D721Med (cell line): Measurements from ENCODE around the gene SH3PXD2A.
A peak's percentile ranks its signal among the peaks of the same experiment; 100 is the strongest.

Experiments
- DNase-seq: peaks from one replicate; pipeline ENCODE4 v3.0.0; 2011; ENCODE audit warnings: low spot score; ENCODE audit not compliant: insufficient read length
- FAIRE-seq: peaks from 2 replicates; lab custom pipeline; 2011; peaks lifted over from hg19 to GRCh38; lab: Jason Lieb, UNC
- TF ChIP-seq, protein P1 (sequence below): IDR thresholded peaks from 2 replicates; pipeline ENCODE4 v1.5.1; 2012; ENCODE audit warnings: mild to moderate bottlenecking, control low read depth; ENCODE audit not compliant: insufficient read depth; ENCODE audit errors: missing control alignments

Gene SH3PXD2A, protein sequence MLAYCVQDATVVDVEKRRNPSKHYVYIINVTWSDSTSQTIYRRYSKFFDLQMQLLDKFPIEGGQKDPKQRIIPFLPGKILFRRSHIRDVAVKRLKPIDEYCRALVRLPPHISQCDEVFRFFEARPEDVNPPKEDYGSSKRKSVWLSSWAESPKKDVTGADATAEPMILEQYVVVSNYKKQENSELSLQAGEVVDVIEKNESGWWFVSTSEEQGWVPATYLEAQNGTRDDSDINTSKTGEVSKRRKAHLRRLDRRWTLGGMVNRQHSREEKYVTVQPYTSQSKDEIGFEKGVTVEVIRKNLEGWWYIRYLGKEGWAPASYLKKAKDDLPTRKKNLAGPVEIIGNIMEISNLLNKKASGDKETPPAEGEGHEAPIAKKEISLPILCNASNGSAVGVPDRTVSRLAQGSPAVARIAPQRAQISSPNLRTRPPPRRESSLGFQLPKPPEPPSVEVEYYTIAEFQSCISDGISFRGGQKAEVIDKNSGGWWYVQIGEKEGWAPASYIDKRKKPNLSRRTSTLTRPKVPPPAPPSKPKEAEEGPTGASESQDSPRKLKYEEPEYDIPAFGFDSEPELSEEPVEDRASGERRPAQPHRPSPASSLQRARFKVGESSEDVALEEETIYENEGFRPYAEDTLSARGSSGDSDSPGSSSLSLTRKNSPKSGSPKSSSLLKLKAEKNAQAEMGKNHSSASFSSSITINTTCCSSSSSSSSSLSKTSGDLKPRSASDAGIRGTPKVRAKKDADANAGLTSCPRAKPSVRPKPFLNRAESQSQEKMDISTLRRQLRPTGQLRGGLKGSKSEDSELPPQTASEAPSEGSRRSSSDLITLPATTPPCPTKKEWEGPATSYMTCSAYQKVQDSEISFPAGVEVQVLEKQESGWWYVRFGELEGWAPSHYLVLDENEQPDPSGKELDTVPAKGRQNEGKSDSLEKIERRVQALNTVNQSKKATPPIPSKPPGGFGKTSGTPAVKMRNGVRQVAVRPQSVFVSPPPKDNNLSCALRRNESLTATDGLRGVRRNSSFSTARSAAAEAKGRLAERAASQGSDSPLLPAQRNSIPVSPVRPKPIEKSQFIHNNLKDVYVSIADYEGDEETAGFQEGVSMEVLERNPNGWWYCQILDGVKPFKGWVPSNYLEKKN

DNA sequence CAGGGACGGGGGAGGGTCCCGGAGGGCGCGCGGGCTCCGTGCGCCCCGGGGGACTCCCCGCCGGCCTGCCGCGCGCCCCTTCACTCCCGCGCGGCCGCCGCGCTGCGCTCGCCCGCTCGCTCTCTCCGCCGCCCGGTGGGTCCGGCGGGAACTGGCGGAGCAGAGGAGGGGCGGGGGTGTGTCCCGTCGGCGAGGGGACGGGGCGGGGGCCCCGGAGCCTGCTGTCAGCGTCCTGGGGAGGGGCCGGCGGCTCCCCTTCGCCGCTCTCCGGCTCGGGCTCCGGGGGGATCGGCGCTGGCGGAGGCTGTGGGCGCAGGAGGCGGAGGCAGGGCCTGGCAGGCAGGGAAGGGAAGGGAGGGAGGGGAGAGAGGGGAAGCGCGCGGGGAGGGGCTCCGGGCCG, at the start of gene SH3PXD2A:
Gene SH3PXD2A, minus strand, starts transcription at position 153 of the 400 bp plus-strand sequence. CDS start 310 bp downstream, outside the sequence.
- DNase-seq: peak; percentile 48
- TF ChIP-seq, protein P1, sequence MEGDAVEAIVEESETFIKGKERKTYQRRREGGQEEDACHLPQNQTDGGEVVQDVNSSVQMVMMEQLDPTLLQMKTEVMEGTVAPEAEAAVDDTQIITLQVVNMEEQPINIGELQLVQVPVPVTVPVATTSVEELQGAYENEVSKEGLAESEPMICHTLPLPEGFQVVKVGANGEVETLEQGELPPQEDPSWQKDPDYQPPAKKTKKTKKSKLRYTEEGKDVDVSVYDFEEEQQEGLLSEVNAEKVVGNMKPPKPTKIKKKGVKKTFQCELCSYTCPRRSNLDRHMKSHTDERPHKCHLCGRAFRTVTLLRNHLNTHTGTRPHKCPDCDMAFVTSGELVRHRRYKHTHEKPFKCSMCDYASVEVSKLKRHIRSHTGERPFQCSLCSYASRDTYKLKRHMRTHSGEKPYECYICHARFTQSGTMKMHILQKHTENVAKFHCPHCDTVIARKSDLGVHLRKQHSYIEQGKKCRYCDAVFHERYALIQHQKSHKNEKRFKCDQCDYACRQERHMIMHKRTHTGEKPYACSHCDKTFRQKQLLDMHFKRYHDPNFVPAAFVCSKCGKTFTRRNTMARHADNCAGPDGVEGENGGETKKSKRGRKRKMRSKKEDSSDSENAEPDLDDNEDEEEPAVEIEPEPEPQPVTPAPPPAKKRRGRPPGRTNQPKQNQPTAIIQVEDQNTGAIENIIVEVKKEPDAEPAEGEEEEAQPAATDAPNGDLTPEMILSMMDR: no peak
- FAIRE-seq: no peak

DNA sequence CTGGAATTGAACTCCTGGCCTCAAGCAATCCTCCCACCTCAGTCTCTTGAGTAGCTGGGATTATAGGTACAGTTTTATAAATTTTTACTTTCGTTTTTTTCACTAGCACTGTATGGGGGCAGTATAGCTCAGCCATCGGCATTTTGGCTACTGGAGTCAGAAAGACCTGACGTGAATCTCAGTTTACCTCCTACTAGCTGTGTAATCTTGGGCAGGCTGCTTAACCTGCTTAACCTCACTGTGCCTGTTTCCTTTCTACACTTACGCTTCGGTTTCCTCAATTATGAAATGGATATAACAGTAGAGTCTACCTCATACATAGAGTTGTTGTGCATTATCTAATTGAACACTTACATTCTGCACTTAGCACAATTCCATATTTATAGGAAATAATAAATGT, 45.9 kb upstream of the SH3PXD2A start:
- TF ChIP-seq, protein P1: no peak
- DNase-seq: no peak
- FAIRE-seq: no peak

DNA sequence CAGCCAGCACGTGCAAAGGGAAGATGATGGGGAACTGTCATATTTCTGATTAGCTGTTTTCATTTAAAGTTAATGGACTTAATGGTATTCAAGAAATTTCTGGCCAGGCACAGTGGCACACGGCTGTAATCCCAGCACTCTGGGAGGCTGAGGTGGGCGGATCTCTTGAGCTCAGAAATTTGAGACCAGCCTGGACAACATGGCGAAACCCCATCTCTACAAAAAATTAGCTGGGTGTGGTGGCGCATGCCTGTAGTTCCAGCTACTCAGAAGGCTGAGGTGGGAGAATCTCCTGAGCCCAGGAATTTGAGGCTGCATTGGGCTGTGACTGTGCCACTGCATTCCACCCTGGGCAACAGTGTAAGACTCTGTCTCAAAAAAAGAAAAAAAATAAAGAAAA, 43.9 kb upstream of the SH3PXD2A start:
- FAIRE-seq: no peak

DNA sequence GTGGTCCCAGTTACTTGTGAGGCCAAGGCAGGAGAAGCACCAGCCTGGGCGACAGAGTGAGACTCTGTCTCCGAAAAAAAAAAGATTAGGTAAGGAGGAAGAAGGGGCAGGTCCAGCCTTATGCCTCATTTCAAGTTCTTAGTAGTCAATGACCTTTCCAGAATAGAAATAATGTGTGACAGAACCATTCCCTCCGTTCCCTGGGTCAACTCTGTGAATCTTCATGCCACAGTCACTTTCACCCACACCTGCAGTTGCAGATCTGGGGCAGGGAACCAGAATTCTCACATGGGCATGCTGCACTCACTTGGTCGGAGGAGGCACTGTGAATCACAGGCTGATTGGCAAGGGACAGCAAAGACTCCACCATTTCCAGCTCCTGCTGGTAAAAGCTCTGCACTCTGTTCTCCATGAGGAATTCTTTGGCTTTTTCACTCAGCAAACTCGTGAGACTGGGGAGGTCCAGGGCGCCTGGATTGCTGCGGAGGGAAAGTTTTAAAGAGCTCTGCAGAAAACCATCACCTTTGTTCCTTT, 41.9 kb upstream of the SH3PXD2A start:
- DNase-seq (no peak), FAIRE-seq (no peak)
- TF ChIP-seq, protein P1: no peak

More for the DNA sequence above, 43.9 kb upstream of the SH3PXD2A start:
- no peak for DNase-seq
- TF ChIP-seq, protein P1: no peak

DNA sequence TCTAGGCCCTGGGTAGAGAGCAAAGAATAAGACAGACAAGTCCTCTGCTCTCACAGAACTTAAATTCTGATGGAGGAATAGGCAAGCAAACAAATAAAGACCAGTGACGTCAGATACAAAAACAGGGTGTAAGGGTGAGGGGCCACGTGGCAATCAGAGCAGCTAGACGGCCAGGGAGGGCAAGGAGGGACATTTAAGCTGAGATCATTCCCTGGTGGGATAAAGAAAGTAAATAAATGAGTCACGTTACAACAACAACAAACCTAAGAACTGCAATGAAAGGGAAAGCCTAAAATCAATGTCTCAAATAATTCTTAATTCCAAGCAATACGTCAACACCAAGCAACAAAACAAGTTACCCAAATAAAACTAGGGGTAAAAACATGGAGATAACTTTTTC, 40.8 kb upstream of the SH3PXD2A start:
- TF ChIP-seq, protein P1: no peak
- DNase-seq: no peak
- FAIRE-seq: no peak

DNA sequence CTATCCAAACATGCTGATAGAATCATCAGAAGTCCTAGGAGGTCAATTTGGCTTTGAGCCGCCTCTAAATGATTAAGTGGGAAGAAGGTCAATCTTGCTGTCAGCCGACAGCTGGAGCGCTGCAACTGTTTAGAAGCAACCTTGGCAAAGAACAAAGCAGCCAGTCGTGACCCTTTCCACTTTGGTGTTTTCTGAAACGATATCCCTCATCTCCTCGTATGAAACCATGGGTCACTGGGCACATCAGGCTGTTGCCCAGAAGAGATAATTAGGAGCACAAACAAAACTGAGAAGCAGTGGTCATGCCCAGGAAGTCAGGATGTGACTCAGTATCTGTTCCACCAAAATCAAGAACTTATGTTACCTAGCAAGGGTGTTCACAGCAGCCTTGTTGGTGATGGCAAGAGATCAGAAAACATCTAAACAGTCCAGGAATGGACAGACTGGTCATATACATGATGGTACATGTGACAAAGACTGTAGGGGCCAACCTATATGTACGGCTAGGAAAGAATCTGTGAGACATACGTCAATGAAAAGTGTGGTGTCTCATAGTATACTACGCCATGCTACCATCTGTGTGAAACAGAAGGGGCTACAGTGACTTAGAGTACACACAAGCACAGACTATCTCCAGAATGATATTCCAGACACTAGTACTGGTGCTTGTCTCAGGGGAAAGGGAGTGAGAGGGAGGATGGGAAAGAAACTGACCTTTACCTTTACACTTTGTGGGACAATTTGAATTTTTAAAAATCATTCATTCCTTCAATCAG, 40.2 kb upstream of the SH3PXD2A start:
- no peak for FAIRE-seq
- no peak for DNase-seq

More for the DNA sequence above, 40.2 kb upstream of the SH3PXD2A start:
- TF ChIP-seq, protein P1: no peak
